ENCODE measurements around the gene TNFRSF19. TPM values are rescaled to one million over a fixed set of nuclear protein-coding genes. Genes with fewer than 3 reads are reported as not detected.

Gene TNFRSF19
- total RNA-seq, 1 donor from 2014 or later = 0.27 TPM

- intact Hi-C loops (cut with micrococcal nuclease) = no loop called here
Measured at GRCh38 chr13:23600534-23600933, 30.3 kb downstream of the TNFRSF19 start.

- intact Hi-C loops (cut with micrococcal nuclease) = no loop called here
Measured at GRCh38 chr13:23605831-23606230, 35.6 kb downstream of the TNFRSF19 start.

- intact Hi-C loops (cut with micrococcal nuclease) = no loop called here
Measured at GRCh38 chr13:23608138-23608537, 37.9 kb downstream of the TNFRSF19 start.

GRCh38 chr13:23608701-23609413 lies 38.6 kb downstream of the TNFRSF19 start:
- intact Hi-C loops (cut with micrococcal nuclease) = no loop called here

GRCh38 chr13:23609414-23609760 lies 39.2 kb downstream of the TNFRSF19 start:
- intact Hi-C loops (cut with micrococcal nuclease) = no loop called here

GRCh38 chr13:23609874-23610576 lies 39.8 kb downstream of the TNFRSF19 start:
- intact Hi-C loops (cut with micrococcal nuclease) = no loop called here

GRCh38 chr13:23610966-23611491 lies 40.8 kb downstream of the TNFRSF19 start:
- intact Hi-C loops (cut with micrococcal nuclease) = no loop called here

GRCh38 chr13:23612182-23612581 lies 42.0 kb downstream of the TNFRSF19 start:
- intact Hi-C loops (cut with micrococcal nuclease) = no loop called here

GRCh38 chr13:23612731-23613130 lies 42.5 kb downstream of the TNFRSF19 start:
- intact Hi-C loops (cut with micrococcal nuclease) = no loop called here

- intact Hi-C loops (cut with micrococcal nuclease) = no loop called here
Measured at GRCh38 chr13:23613596-23613995, 43.4 kb downstream of the TNFRSF19 start.

GRCh38 chr13:23615395-23616081 lies 45.3 kb downstream of the TNFRSF19 start:
- intact Hi-C loops (cut with micrococcal nuclease) = no loop called here

GRCh38 chr13:23616228-23616627 lies 46.0 kb downstream of the TNFRSF19 start:
- intact Hi-C loops (cut with micrococcal nuclease) = no loop called here

- intact Hi-C loops (cut with micrococcal nuclease) = no loop called here
Measured at GRCh38 chr13:23617551-23618024, 47.4 kb downstream of the TNFRSF19 start.

- intact Hi-C loops (cut with micrococcal nuclease) = no loop called here
Measured at GRCh38 chr13:23618341-23618740, 48.1 kb downstream of the TNFRSF19 start.

- intact Hi-C loops (cut with micrococcal nuclease) = no loop called here
Measured at GRCh38 chr13:23619068-23619855, 49.0 kb downstream of the TNFRSF19 start.

GRCh38 chr13:23620211-23620610 lies 50.0 kb downstream of the TNFRSF19 start:
- intact Hi-C loops (cut with micrococcal nuclease) = no loop called here

GRCh38 chr13:23620613-23621315 lies 50.6 kb downstream of the TNFRSF19 start:
- intact Hi-C loops (cut with micrococcal nuclease) = no loop called here

GRCh38 chr13:23621316-23621645 lies 51.1 kb downstream of the TNFRSF19 start:
- intact Hi-C loops (cut with micrococcal nuclease) = no loop called here

GRCh38 chr13:23622985-23623384 lies 52.8 kb downstream of the TNFRSF19 start:
- intact Hi-C loops (cut with micrococcal nuclease) = no loop called here

GRCh38 chr13:23623394-23623793 lies 53.2 kb downstream of the TNFRSF19 start:
- intact Hi-C loops (cut with micrococcal nuclease) = no loop called here

- intact Hi-C loops (cut with micrococcal nuclease) = no loop called here
Measured at GRCh38 chr13:23626700-23627099, 56.5 kb downstream of the TNFRSF19 start.
